ENCODE results near the gene B9D2.
A peak's percentile ranks its signal among the peaks of the same experiment; 100 is the strongest.

Gene B9D2

GRCh38 chr19:41323430-41324125 lies 40.4 kb downstream of the B9D2 start:
- no peak for TF ChIP-seq CTCF (IDR thresholded peaks at IDR 0.05; ENCODE audit: low read depth, low read length, missing control alignments)
- Histone ChIP-seq H3K4me3 (ENCODE audit: low read depth, low read length) (peak overlapping the region; percentile 24), H3K27me3 (replicated peaks) (no peaks in the 10 kb centered on the region), H3K36me3 (replicated peaks) (peaks cover 52% of the 10 kb centered on the region), H3K27ac (peak overlapping the region; percentile 98)
- in situ Hi-C loops (cut with HindIII; ENCODE audit: low pct_ligation_motif_present, low sequenced_read_pairs), result no loop called here
- peak; percentile 97 for DNase-seq

DNA sequence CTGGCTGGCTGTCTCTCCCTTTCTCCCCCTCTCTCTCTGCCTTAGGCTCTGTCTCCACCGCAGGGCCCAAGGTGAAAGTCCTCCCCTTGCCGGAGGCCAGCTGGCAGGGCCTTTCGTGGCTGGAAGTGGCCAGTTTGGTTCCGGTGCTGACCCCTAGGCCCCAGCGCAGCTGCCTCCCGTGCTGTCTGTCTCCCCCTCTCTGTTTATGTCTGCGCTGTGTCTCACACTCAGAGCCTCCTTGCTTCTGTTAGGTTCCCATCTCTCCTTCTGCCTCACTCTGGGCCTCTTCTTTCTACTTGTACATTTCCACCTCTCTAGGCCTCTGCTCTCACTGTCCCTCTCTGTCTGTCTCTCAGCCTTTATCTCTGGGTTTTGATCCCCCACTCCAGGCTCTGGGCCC lies 40.9 kb downstream of the B9D2 start:
- Histone ChIP-seq H3K4me3 (ENCODE audit: low read depth, low read length) (peak overlapping the region; percentile 24), H3K27me3 (replicated peaks) (no peaks in the 10 kb centered on the region), H3K27ac (peak overlapping the region; percentile 98), H3K36me3 (replicated peaks) (peaks cover 51% of the 10 kb centered on the region)
- peak; percentile 72 for DNase-seq
- in situ Hi-C loops (cut with HindIII; ENCODE audit: low pct_ligation_motif_present, low sequenced_read_pairs), result no loop called here
- TF ChIP-seq CTCF (IDR thresholded peaks at IDR 0.05; ENCODE audit: low read depth, low read length, missing control alignments), result peak; percentile 19

- H3K4me3 ChIP-seq (ENCODE audit: low read depth, low read length), result no peak overlapping the region
- H3K27me3 ChIP-seq (replicated peaks), result no peaks in the 10 kb centered on the region
- peak overlapping the region; percentile 98 for H3K27ac ChIP-seq
- no peak for DNase-seq
- no peak for TF ChIP-seq CTCF (IDR thresholded peaks at IDR 0.05; ENCODE audit: low read depth, low read length, missing control alignments)
- peaks cover 46% of the 10 kb centered on the region for H3K36me3 ChIP-seq (replicated peaks)
- in situ Hi-C loops (cut with HindIII; ENCODE audit: low pct_ligation_motif_present, low sequenced_read_pairs), result no loop called here
These were observed 41.5 kb downstream of the B9D2 start for GRCh38 chr19:41322451-41322850.

GRCh38 chr19:41321600-41322270 lies 42.2 kb downstream of the B9D2 start:
- peak; percentile 90 for TF ChIP-seq CTCF (IDR thresholded peaks at IDR 0.05; ENCODE audit: low read depth, low read length, missing control alignments)
- Histone ChIP-seq H3K27me3 (replicated peaks) (no peaks in the 10 kb centered on the region), H3K36me3 (replicated peaks) (peaks cover 51% of the 10 kb centered on the region), H3K4me3 (ENCODE audit: low read depth, low read length) (no peak overlapping the region), H3K27ac (peak overlapping the region; percentile 98)
- peak; percentile 63 for DNase-seq
- in situ Hi-C loops (cut with HindIII; ENCODE audit: low pct_ligation_motif_present, low sequenced_read_pairs), result no loop called here

GRCh38 chr19:41321204-41321599 lies 42.7 kb downstream of the B9D2 start:
- no peak for DNase-seq
- peaks cover 56% of the 10 kb centered on the region for H3K36me3 ChIP-seq (replicated peaks)
- in situ Hi-C loops (cut with HindIII; ENCODE audit: low pct_ligation_motif_present, low sequenced_read_pairs), result no loop called here
- H3K27ac ChIP-seq, result peak overlapping the region; percentile 98
- no peaks in the 10 kb centered on the region for H3K27me3 ChIP-seq (replicated peaks)
- H3K4me3 ChIP-seq (ENCODE audit: low read depth, low read length), result no peak overlapping the region
- TF ChIP-seq CTCF (IDR thresholded peaks at IDR 0.05; ENCODE audit: low read depth, low read length, missing control alignments), result no peak
